NCI-H345 (cell line): ENCODE measurements around the gene DNAJB12.
"Not testable (repeated sequence)": the region's sequence is repeated elsewhere in the genome, so short reads cannot be mapped to it uniquely, and the experiment has no call there.

ENCODE experiments used
- DNase-seq: peaks from one replicate; lab custom pipeline; 2025; lab: John Stamatoyannopoulos, UW

DNAJB12 gene

GRCh38 chr10:72330069-72330426 is 24.7 kb downstream of the DNAJB12 start:
- no peak for DNase-seq

GRCh38 chr10:72329290-72330068 is 25.2 kb downstream of the DNAJB12 start:
- DNase-seq: no peak

GRCh38 chr10:72328829-72329204 is 25.9 kb downstream of the DNAJB12 start:
- DNase-seq: no peak

GRCh38 chr10:72328045-72328828 is 26.5 kb downstream of the DNAJB12 start:
- peak; percentile 36 for DNase-seq

- DNase-seq: not testable (repeated sequence)
These were observed 27.8 kb downstream of the DNAJB12 start for GRCh38 chr10:72326665-72327603.

GRCh38 chr10:72325243-72326175 is 29.2 kb downstream of the DNAJB12 start:
- peak; percentile 71 for DNase-seq

GRCh38 chr10:72323771-72324191 is 30.9 kb downstream of the DNAJB12 start:
- no peak for DNase-seq

GRCh38 chr10:72323108-72323749 is 31.5 kb downstream of the DNAJB12 start:
- no peak for DNase-seq

- DNase-seq: no peak
These were observed 32.2 kb downstream of the DNAJB12 start for GRCh38 chr10:72322280-72323058.

GRCh38 chr10:72322030-72322279 is 32.8 kb downstream of the DNAJB12 start:
- DNase-seq: no peak

- no peak for DNase-seq
These were observed 33.3 kb downstream of the DNAJB12 start for GRCh38 chr10:72321248-72322029.

GRCh38 chr10:72320676-72321247 is 34.0 kb downstream of the DNAJB12 start:
- peak; percentile 80 for DNase-seq

- peak; percentile 77 for DNase-seq
These were observed 35.1 kb downstream of the DNAJB12 start for GRCh38 chr10:72319416-72320254.

- no peak for DNase-seq
These were observed 36.1 kb downstream of the DNAJB12 start for GRCh38 chr10:72318418-72319262.

- DNase-seq: peak; percentile 82
These were observed 37.8 kb downstream of the DNAJB12 start for GRCh38 chr10:72316748-72317435.

- no peak for DNase-seq
These were observed 38.4 kb downstream of the DNAJB12 start for GRCh38 chr10:72316386-72316700.
